Esophagus squamous epithelium (tissue), 5 donors: Measurements from ENCODE around the gene ZFPM1. TPM values are rescaled to one million over a fixed set of nuclear protein-coding genes. Genes with fewer than 3 reads are reported as not detected.

Experiments
- DNase-seq: peaks from one replicate; lab custom pipeline; 2025; lab: John Stamatoyannopoulos, UW
- H3K27ac ChIP-seq, 4 donors: fragments of 200-600 bp; sonication (generic); one replicate each; pipeline ENCODE4 v1.5.1; 2016 to 2019; ENCODE audit warnings: mild to moderate bottlenecking in 1 of 4
- H3K27me3 ChIP-seq, 4 donors: fragments of 200-600 bp; sonication (generic); 1 replicate in 3 of 4; 2 replicates in 1 of 4; pipeline versions ENCODE4 v1.5.1 to v1.6.0; 2017 to 2021; ENCODE audit warnings: antibody characterized with exemption in 1 of 4
- H3K36me3 ChIP-seq, 3 donors: fragments of 200-600 bp; sonication (generic); one replicate each; pipeline ENCODE4 v1.5.1; 2016 to 2019
- H3K4me1 ChIP-seq, 3 donors: fragments of 200-600 bp; sonication (generic); one replicate each; pipeline ENCODE4 v1.5.1; 2017 to 2019
- H3K4me3 ChIP-seq, 4 donors: fragments of 200-600 bp; sonication (generic); 1 replicate in 3 of 4; 2 replicates in 1 of 4; pipeline ENCODE4 v1.5.1; 2016 to 2019; ENCODE audit warnings: mild to moderate bottlenecking in 2 of 4, moderate library complexity in 1 of 4
- H3K9me3 ChIP-seq, 3 donors: fragments of 200-600 bp; sonication (generic); one replicate each; pipeline ENCODE4 v1.5.1; 2016 to 2019
- POLR2A ChIP-seq, 4 donors: fragments of 450-650 bp; IDR thresholded peaks; one replicate each; pipeline ENCODE4 v1.6.1; 2017; ENCODE audit warnings: antibody characterized with exemption in 4 of 4, mild to moderate bottlenecking in 4 of 4, moderate library complexity in 3 of 4
- WGBS, 2 donors: methylation state at CpG; one replicate each; pipeline ENCODE4 v1.1.5; 2018; 5-methylcytosine and 5-hydroxymethylcytosine counted together
- intact Hi-C: fragments of 100-400 bp; cut with DNase I; formaldehyde crosslinking; loops from one replicate; pipeline ENCODE4 v1.15.0; 2022
- total RNA-seq, 4 donors: library from RNA; depleted of rRNA; stranded (reverse); fragments of >200 nt; gene quantifications; one replicate each; pipeline ENCODE4 v1.1.0, GENCODE V29; 2016
- TF ChIP-seq, protein P1 (sequence below), 6 experiments: fragments of 450-650 bp in 4 of 6; fragments of 200-600 bp in 2 of 6; sonication (generic) in 2 of 6; IDR thresholded peaks; one replicate each; pipeline ENCODE4 v1.5.1; 2016 to 2019; ENCODE audit warnings: antibody characterized with exemption in 6 of 6, mild to moderate bottlenecking in 4 of 6, moderate library complexity in 4 of 6
- donor health status: DM: yes; HTN: yes; CAD: no.

ZFPM1 gene
- total RNA-seq, 4 donors from 2014 or later = 0.67 to 1.7 (median 1.2) TPM

DNA sequence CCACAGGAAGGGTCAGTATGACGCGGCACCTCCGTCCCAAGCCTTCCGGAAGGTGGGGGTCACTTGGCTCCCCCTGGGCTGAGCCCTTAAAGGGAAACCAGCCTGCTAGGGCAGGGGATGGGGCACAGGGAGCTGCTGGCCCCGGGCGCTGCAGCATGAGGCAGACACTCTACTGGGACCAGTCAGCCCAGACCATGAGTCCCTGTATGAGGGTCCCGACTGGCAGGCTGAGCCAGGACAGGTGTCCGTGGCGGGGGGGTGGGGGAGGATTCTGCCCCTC lies 73.8 kb downstream of the ZFPM1 start:
- intact Hi-C loops = loop anchor here (5.0 kb wide), 1 partner anchor 85 kb away; no protein-coding TSS in a partner anchor
- H3K9me3 ChIP-seq = no peaks in the 10 kb centered on the region
- H3K4me1 ChIP-seq = peaks cover 9 to 49% (median 20%) of the 10 kb centered on the region in 3 donors
- peak overlapping the region in 1 of 4 donors; percentile 21 for H3K27ac ChIP-seq
- H3K27me3 ChIP-seq = peaks cover 0 to 52% (median 2%) of the 10 kb centered on the region in 4 donors
- no peak overlapping the region for H3K4me3 ChIP-seq
- DNase-seq = no peak
- peaks cover 0 to 22% (median 7%) of the 10 kb centered on the region in 3 donors for H3K36me3 ChIP-seq
- TF ChIP-seq, protein P1, sequence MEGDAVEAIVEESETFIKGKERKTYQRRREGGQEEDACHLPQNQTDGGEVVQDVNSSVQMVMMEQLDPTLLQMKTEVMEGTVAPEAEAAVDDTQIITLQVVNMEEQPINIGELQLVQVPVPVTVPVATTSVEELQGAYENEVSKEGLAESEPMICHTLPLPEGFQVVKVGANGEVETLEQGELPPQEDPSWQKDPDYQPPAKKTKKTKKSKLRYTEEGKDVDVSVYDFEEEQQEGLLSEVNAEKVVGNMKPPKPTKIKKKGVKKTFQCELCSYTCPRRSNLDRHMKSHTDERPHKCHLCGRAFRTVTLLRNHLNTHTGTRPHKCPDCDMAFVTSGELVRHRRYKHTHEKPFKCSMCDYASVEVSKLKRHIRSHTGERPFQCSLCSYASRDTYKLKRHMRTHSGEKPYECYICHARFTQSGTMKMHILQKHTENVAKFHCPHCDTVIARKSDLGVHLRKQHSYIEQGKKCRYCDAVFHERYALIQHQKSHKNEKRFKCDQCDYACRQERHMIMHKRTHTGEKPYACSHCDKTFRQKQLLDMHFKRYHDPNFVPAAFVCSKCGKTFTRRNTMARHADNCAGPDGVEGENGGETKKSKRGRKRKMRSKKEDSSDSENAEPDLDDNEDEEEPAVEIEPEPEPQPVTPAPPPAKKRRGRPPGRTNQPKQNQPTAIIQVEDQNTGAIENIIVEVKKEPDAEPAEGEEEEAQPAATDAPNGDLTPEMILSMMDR (IDR thresholded peaks at IDR 0.05) = no peak
- no peak for TF ChIP-seq POLR2A (IDR thresholded peaks at IDR 0.05)
- 60% methylated on average over 2 of the region's 9 CpGs; no CpG with 5 or more reads in 1 of the 2 donors for WGBS, 2 donors

DNA sequence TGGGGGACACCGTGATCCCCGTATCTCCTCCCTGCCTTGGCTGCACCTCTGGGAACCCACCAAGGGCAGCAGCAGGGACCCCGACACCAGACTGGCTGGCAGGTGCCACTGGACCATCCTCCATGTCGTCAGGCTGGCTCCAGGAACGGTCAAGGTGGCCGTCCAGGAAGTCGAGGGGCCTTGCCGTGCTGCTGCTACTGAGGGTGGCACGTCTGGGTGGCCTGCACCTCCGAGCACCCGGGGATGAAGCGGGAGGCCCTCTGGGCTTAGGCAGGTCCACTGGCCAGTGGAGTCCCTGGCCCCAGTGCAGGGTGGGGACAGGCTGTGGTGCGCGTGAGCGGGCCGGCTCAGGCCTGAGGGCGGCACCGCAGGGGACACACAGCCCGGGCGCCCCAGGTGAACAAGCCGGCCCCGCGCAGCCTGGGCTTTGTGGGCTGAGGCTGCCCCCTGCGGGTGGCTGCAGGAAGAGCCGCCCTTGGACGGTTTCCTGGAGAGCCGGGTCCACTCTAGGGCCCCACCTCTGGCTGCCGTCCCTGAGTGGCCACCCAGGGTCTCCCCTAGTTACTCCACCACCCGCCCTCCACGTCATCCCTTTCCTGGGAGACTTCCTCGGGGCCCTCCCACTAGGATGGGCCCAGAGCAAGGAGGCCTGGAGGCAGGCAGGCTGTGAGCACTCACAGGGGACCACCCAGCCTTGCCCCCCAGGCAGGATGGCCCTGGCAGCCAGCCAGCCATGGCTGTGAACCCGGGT lies 74.3 kb downstream of the ZFPM1 start:
- intact Hi-C loops = loop anchor here (5.0 kb wide), 1 partner anchor 85 kb away; no protein-coding TSS in a partner anchor
- Histone ChIP-seq H3K36me3 (peaks cover 0 to 22% (median 7%) of the 10 kb centered on the region in 3 donors), H3K4me1 (peaks cover 9 to 55% (median 20%) of the 10 kb centered on the region in 3 donors), H3K27ac (peak overlapping the region in 1 of 4 donors; percentile 21), H3K4me3 (no peak overlapping the region), H3K9me3 (no peaks in the 10 kb centered on the region), H3K27me3 (peaks cover 0 to 46% (median 2%) of the 10 kb centered on the region in 4 donors)
- no peak for DNase-seq
- TF ChIP-seq POLR2A (IDR thresholded peaks at IDR 0.05) = no peak
- TF ChIP-seq, protein P1 (IDR thresholded peaks at IDR 0.05) = peak; percentile 75 to 91 (median 84)
- WGBS, 2 donors = 0 to 100% methylated on average over 1 to 2 of the region's 32 CpGs

DNA sequence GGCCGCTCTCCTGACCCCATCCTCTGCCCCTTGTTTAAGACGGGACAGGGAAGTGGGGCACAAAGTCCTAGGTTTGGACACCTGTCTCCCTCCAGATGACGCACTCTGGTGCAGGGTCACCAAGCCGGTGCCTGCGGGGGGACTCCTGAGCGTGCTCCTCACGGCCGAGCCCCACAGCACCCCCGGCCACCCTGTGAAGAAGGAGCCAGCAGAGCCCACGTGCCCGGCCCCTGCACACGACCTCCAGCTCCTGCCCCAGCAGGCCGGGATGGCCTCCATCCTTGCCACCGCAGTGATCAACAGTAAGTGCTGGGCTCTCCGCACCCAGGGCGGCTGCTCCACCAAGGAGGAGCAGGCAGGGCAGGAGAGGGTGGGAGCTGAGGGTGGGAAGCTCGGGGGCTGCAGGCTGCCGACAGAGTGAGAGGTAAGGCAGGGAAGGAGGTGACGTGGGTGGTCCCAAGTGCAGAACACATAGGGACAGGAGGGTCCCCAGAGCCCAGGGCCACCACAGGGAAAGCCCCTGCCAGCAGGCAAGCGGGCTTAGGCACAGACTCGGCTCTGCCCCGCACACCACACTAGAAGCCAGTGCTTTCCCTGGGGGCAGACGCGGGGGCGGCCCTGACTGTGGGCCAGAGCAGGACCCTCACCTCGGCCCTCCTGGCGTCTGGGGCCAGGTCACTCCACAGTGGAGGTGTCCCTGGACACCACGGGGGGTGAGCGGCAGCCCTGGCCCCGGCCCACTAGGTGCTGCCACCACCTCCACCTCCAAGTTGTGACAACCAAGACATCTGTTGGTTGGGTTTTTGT lies 75.1 kb downstream of the ZFPM1 start:
- intact Hi-C loops = loop anchor here (5.0 kb wide), 1 partner anchor 86 kb away; no protein-coding TSS in a partner anchor
- Histone ChIP-seq H3K4me1 (peaks cover 13 to 62% (median 26%) of the 10 kb centered on the region in 3 donors), H3K27me3 (peaks cover 0 to 40% (median 2%) of the 10 kb centered on the region in 4 donors), H3K36me3 (peaks cover 0 to 22% (median 7%) of the 10 kb centered on the region in 3 donors), H3K9me3 (no peaks in the 10 kb centered on the region), H3K27ac (no peak overlapping the region), H3K4me3 (no peak overlapping the region)
- no peak for TF ChIP-seq POLR2A (IDR thresholded peaks at IDR 0.05)
- TF ChIP-seq, protein P1 (IDR thresholded peaks at IDR 0.05) = no peak
- DNase-seq = no peak
- WGBS, 2 donors = 45 to 69% methylated on average over 10 to 22 of the region's 30 CpGs

DNA sequence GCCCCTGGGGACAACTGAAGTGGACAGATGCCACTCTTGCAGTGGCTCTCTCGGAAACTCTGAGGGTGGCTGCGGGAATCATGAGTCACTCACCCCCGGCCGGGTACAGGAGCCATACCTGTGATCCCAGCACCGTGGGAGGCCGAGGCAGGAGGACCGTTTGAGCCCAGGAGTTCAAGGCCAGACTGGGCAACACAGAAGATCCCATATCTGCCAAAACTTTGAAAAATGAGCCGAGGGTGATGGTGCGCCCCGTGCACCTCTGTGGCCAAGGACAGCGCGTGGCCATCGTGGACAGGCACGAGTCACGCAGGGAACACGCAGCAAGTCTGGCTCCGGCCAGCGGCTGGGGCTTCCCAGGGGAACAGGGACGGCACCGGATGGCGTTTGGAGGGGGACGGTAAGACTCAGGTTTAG lies 75.8 kb downstream of the ZFPM1 start:
- TF ChIP-seq, protein P1 (IDR thresholded peaks at IDR 0.05) = no peak
- no peak for TF ChIP-seq POLR2A (IDR thresholded peaks at IDR 0.05)
- no peak for DNase-seq
- H3K4me3 ChIP-seq = no peak overlapping the region
- no peaks in the 10 kb centered on the region for H3K9me3 ChIP-seq
- 86 to 100% methylated on average over 2 to 13 of the region's 22 CpGs for WGBS, 2 donors
- intact Hi-C loops = loop anchor here (5.0 kb wide), 1 partner anchor 87 kb away; no protein-coding TSS in a partner anchor
- H3K27me3 ChIP-seq = peaks cover 0 to 32% (median 2%) of the 10 kb centered on the region in 4 donors
- H3K27ac ChIP-seq = no peak overlapping the region
- peaks cover 16 to 59% (median 26%) of the 10 kb centered on the region in 3 donors for H3K4me1 ChIP-seq
- H3K36me3 ChIP-seq = peaks cover 0 to 22% (median 7%) of the 10 kb centered on the region in 3 donors
